Measurements from ENCODE around the gene SRGAP1.

Gene SRGAP1

DNA sequence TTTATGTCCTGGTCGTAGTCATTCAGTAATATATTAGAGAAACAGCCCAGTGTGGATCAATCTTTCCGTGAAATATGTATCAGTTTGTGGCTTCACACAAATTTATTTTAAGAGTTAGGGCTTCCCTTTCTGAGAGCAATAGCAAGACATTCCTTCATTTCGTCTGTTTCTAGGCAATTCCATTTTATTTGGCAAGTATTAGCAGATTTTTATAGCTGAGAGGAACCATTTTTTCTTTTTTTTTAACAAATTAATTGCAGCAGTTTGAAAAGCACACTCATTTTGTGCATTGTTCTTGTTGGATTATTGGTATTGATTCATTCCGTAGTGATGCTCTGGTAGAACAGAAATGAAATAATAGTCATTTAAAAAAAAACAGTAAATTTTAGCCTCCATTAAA, 132.9 kb downstream of the SRGAP1 start:
- no peak for DNase-seq

DNA sequence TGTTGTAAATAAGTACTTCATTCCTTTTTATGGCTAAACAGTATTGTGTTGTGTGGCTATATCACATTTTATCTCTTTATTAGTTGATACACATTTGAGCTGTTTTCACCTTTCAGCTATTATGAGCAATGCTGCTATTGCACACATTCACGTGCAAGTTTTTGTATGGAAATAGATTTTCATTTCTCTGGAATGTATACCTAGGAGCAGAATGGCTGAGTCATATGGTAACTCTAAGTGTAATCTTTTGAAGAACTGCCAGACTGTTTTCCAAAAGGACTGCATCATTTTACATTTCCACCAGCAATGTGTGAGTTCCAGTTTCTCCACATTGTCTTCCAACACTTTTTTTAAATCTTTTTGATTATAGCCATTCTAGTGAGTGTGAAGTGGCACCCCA, 134.0 kb downstream of the SRGAP1 start:
- no peak for DNase-seq

DNA sequence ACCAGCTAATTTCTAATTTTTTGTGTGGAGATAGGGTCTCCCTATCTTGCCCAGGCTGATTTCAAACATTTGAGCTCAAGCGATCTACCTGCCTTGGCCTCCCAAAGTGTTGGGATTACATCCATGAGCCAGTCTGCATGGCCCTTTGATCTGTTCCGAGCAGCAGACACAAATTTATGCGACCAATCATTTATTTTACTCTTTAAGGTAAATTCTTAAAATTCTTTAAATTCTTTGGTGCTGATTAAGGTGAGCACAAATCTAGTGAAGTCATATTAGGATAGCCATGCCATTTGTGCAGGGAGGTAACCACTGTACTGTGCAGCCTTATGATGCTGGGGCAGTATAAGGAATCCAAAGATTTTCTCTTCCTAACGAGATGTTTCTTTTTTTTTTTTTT, 135.7 kb downstream of the SRGAP1 start:
- DNase-seq, result no peak

DNA sequence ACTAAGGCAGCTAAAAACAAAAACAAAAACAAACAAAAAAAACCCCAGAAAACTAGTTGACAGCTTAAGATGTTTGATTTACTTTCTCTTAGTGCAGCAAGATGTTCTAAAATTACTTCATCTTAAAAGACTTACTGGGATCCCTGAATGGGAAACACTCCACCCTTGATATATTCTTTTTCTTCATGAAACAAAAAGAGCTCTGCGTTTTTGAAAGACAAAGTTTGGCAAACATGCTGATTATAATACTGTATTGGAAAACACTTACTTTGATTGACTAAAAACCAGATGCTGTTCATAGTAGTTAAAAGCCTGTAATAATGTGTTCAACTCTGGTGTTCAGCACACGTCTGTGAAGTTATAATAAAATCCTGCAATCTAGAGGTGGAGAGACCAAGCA, 136.8 kb downstream of the SRGAP1 start:
- DNase-seq, result no peak

- DNase-seq, result no peak
These were observed 138.2 kb downstream of the SRGAP1 start for GRCh38 chr12:63982604-63983295.

DNA sequence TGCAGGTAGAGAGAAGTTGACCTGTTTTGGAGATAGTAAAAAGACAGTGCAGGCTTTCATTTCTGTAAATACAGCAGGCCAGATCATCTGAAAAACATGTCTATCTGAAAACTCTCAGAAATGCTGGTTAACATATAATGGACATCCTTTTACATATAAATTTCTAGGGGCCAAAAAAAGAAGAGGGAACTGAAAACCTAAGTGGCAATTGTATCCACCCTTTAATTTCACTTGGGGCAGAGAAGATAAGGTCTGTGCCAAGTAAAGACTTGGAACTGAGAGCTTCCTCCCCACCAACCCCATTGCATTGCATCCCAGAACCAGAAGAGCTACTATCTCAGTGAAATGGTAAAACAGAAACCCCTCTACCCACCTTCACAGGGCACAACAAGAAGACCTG, 141.0 kb downstream of the SRGAP1 start:
- no peak for DNase-seq

GRCh38 chr12:63985945-63986344, 141.4 kb downstream of the SRGAP1 start:
- no peak for DNase-seq

GRCh38 chr12:63989301-63989845, 144.9 kb downstream of the SRGAP1 start:
- DNase-seq, result no peak

DNA sequence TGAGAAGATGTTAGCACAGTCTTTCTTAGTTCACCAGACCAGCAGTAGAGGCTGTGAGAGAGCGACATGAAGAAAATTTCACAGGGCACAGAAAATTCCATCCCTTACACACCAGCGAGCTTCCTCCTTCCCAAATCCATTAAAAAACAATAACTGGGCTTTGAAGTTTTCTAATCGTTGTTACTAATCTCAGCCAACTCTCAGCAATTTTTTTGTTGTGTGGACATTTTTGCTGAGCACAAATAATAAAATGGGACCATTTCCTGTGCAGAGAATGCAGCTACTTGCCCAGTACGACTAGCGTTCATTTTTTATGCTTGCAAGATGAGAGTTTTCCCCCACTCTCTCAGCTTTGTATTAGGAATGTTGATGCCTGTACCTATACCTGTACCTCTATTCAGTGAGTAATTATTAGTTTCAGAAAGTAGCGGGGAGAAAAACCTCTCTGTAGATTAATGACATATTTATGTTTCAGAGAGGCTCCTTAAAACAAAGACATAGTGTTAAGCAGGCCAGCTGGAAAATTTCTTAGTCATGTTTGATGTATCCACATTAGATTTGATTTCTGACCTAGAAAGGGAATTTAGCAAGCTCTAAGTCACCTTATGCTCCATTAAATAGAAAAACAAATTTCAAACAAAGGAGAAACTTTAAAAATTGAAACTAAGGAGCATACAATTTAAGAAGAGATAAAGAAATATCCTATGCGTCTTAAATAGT, 146.5 kb downstream of the SRGAP1 start:
- DNase-seq, result no peak

- DNase-seq, result no peak
These were observed 150.2 kb downstream of the SRGAP1 start for GRCh38 chr12:63994704-63995103.

- no peak for DNase-seq
These were observed 151.0 kb downstream of the SRGAP1 start for GRCh38 chr12:63995512-63995911.

DNA sequence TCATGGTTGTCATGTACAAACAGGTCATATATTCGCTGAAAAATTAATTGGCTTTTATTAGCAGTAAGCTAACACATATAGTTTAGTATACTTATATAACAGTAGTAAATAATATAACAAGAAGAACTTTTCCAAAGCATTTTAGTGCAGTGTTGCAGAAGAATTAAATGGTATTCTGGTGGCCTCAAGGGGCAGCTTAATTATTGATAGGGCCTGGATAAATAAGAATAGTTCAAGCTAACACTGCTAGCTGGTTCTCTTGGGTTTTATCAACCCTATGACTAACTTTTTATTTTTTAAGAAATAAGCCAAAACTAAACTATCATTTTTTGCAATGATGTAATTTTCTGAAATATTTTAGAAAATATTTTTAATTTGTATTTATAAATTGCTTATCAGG, 152.1 kb downstream of the SRGAP1 start:
- no peak for DNase-seq

- no peak for DNase-seq
These were observed 152.7 kb downstream of the SRGAP1 start for GRCh38 chr12:63997198-63997597.

GRCh38 chr12:63998584-63998983, 154.1 kb downstream of the SRGAP1 start:
- no peak for DNase-seq

DNA sequence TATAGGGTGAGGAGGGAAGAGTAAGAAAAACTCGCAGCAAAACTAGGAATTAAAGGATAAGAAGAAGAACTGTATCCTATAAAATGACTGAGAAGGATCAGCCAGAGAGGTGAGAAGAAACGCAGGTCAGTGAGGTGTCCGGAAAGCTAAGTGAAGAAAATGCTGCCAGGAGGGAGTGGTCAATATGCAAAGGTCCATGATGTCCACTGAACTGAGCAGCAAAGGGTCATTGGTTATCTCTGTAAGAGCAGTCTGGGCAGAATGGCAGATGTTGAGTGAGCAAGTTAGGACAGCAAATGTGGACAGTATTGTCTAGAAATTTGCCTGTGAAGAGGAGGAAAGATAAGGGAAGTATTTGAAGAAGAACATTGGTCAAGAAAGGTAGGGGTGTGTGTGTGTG, 155.4 kb downstream of the SRGAP1 start:
- no peak for DNase-seq

- no peak for DNase-seq
These were observed 156.9 kb downstream of the SRGAP1 start for GRCh38 chr12:64001439-64001838.

DNA sequence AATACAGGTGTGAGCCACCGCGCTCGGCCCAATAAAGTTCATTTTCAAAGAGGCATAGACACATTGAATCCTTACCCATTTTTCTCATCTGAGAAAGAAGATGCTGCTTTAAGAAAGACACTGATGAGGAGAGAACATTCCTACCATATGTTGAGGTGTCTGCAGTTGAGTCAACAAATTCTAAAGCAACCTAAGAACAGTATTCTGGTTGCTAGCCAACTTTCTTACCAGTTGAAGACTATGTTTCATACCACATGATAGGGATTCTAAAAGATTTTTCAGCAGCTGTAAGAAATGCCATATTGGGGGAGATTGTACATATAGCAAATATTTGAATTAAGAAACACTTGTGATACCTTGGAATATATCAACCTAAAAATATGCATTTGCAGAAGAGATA, 160.1 kb downstream of the SRGAP1 start:
- no peak for DNase-seq

GRCh38 chr12:64006211-64006825, 161.8 kb downstream of the SRGAP1 start:
- DNase-seq, result peak; percentile 59

DNA sequence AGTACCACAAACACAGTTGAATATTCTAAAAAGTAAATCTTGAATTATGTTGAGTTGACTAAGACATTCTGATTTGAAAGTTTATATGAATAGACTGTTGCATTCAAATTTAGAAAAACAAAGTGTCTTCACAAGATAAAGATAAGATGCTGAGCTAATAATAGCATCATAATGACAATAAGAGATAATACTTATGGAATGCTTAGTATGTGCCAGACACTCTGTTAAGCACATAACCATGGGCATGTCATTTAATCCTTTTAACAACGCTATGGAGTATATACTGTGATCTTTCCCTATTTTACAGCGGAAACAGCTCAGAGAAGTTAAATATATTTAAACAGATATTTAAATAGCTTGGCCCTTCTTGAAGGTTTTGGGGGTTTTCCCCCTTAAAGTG, 163.4 kb downstream of the SRGAP1 start:
- no peak for DNase-seq

DNA sequence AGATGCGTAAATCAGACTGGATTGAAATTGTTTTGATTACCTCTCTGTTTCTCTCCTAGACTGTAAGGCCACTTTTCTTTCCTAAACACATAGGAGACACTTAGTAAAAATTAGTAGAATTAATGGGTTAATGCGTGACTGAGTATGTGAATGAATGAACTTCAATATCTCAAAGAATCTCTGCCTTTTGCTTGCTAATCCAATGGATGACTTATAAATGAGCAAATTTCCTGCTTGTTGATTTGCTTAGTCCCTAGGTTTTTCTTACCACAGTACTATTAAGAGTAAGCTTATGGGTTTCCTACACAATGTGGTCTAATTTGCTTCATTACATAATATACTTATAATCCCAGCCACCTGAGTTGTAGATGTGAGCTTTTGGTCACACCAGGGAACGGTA, 164.1 kb downstream of the SRGAP1 start:
- DNase-seq, result no peak

- no peak for DNase-seq
These were observed 165.0 kb downstream of the SRGAP1 start for GRCh38 chr12:64009321-64010068.

DNA sequence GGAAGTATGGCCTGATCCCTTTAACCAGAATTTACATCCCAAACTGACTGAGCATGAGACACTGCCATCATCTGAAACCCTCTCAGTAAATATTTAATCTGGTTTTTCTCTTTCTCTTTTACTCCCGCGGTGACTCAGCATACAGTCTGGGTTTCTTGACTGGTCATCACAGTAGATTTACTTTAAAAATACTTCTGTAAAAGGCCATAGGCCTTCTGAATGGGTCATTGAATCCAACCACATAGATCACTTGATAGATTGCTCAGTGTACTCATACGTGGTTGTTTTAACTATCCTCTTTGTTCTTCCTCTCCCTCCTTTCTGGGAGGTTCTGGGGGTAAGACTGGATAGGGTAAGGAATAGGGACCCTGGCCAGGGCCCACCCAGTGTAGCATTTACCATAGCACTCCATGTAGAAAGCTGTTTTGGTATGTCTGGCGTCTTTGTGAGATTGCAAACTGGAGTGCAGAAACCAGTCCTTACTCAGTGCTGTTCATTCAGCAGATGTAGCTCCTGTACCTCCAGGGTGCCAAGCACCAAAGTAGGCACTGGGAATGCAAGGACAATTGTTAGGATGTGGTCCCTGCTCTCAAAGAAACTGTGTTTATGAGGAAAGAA, 165.7 kb downstream of the SRGAP1 start:
- DNase-seq, result peak; percentile 73

- no peak for DNase-seq
These were observed 172.0 kb downstream of the SRGAP1 start for GRCh38 chr12:64016521-64016920.

All from islet precursor cell (in vitro differentiated cells).